IMR-90 (cell line): ENCODE measurements around the gene ZMIZ1. TPM values are rescaled to one million over a fixed set of nuclear protein-coding genes. Genes with fewer than 3 reads are reported as not detected.

Source experiments
- ATAC-seq: fragments of 200-7000 bp; cut with Tn5 transposase; 2 replicates; pipeline ENCODE4 v1.9.1; 2020; ENCODE audit warnings: low read depth, mild to moderate bottlenecking, moderate library complexity
- BruUV-seq: library from RNA; stranded (reverse); fragments of 400-500 nt; replicated peaks from 2 replicates; lab custom pipeline; 2021; lab: Mats Ljungman, UMichigan
- CTCF ChIA-PET: fragments of 300-600 bp; formaldehyde crosslinking; extraction: SDS; loops from one replicate; lab custom pipeline; 2021; ENCODE audit warnings: antibody characterized with exemption; lab: Yijun Ruan, JAX
- POLR2A ChIA-PET: fragments of 300-600 bp; sonication (Branson Sonifier 250); formaldehyde crosslinking; loops from one replicate; lab custom pipeline; 2022; ENCODE audit warnings: antibody characterized with exemption; ENCODE audit not compliant: unreplicated experiment; lab: Charles Lee
- DNase-seq: peaks from one replicate; pipeline ENCODE4 v3.0.0; 2013
- H2AFZ ChIP-seq: replicated peaks from 2 replicates; pipeline ENCODE3; 2013; ENCODE audit warnings: low read length, mild to moderate bottlenecking; ENCODE audit not compliant: poor library complexity
- H2AK5ac ChIP-seq: 2 replicates; pipeline ENCODE4 v1.6.1; 2013; ENCODE audit warnings: low read depth, low read length, inconsistent platforms
- H2AK9ac ChIP-seq: replicated peaks from 2 replicates; pipeline ENCODE3; 2013; ENCODE audit warnings: mild to moderate bottlenecking, low read depth, low read length, moderate library complexity; ENCODE audit not compliant: poor library complexity
- H2BK120ac ChIP-seq: 2 replicates; pipeline ENCODE4 v1.6.1; 2013; ENCODE audit warnings: low read depth, low read length, inconsistent platforms
- H2BK15ac ChIP-seq: 3 replicates; pipeline ENCODE4 v1.6.1; 2013; ENCODE audit warnings: low read depth, low read length, inconsistent platforms
- H2BK20ac ChIP-seq: 2 replicates; pipeline ENCODE4 v1.6.1; 2013; ENCODE audit warnings: low read depth, mild to moderate bottlenecking, inconsistent platforms, low read length, moderate library complexity
- H2BK5ac ChIP-seq: 2 replicates; pipeline ENCODE4 v1.6.1; 2013; ENCODE audit warnings: mild to moderate bottlenecking, low read depth, low read length, inconsistent platforms; ENCODE audit not compliant: poor library complexity, severe bottlenecking
- H3K14ac ChIP-seq: replicated peaks from 2 replicates; pipeline ENCODE4 v1.6.1; 2013; ENCODE audit warnings: low read depth, low read length, inconsistent platforms
- H3K18ac ChIP-seq: 2 replicates; pipeline ENCODE4 v1.6.1; 2013; ENCODE audit warnings: low read depth, low read length, control low read depth
- H3K23ac ChIP-seq: 2 replicates; pipeline ENCODE4 v1.6.1; 2013; ENCODE audit warnings: low read depth, low read length, inconsistent platforms
- H3K27ac ChIP-seq: 2 replicates; pipeline ENCODE4 v1.5.1; 2013; ENCODE audit warnings: mild to moderate bottlenecking, control low read depth, low read length; ENCODE audit not compliant: insufficient read depth
- H3K27me3 ChIP-seq: 2 replicates; pipeline ENCODE4 v1.6.1; 2013; ENCODE audit warnings: low read length; ENCODE audit not compliant: control insufficient read depth, insufficient read depth
- H3K36me3 ChIP-seq: 2 replicates; pipeline ENCODE4 v1.6.1; 2013; ENCODE audit warnings: low read length, mixed read lengths; ENCODE audit not compliant: control insufficient read depth, insufficient read depth
- H3K4ac ChIP-seq: 2 replicates; pipeline ENCODE4 v1.6.1; 2013; ENCODE audit warnings: low read depth, low read length, inconsistent platforms
- H3K4me1 ChIP-seq: 2 replicates; pipeline ENCODE4 v1.6.1; 2013; ENCODE audit warnings: low read length, mixed read lengths; ENCODE audit not compliant: control insufficient read depth, insufficient read depth
- H3K4me2 ChIP-seq: 2 replicates; pipeline ENCODE4 v1.6.1; 2013; ENCODE audit warnings: low read depth, mild to moderate bottlenecking, control low read depth, low read length, moderate library complexity
- H3K4me3 ChIP-seq: 2 replicates; pipeline ENCODE4 v1.5.1; 2013; ENCODE audit warnings: low read depth, mild to moderate bottlenecking, control low read depth, low read length, moderate library complexity; ENCODE audit not compliant: insufficient read depth
- H3K56ac ChIP-seq: 2 replicates; pipeline ENCODE4 v1.6.1; 2013; ENCODE audit warnings: low read length, inconsistent platforms; ENCODE audit not compliant: insufficient read depth; ENCODE audit errors: extremely low read depth
- H3K79me1 ChIP-seq, 2 experiments: 2 replicates each; pipeline ENCODE4 v1.6.1; 2013; ENCODE audit warnings: low read length in 2 of 2, inconsistent platforms in 1 of 2, low read depth in 1 of 2
- H3K9ac ChIP-seq: 2 replicates; pipeline ENCODE4 v1.6.1; 2013; ENCODE audit warnings: low read depth, low read length, control low read depth
- H3K9me1 ChIP-seq: 2 replicates; pipeline ENCODE4 v1.6.1; 2013; ENCODE audit warnings: low read length, inconsistent platforms; ENCODE audit not compliant: insufficient read depth
- H3K9me3 ChIP-seq: 2 replicates; pipeline ENCODE4 v1.6.1; 2013; ENCODE audit warnings: low read length; ENCODE audit not compliant: control insufficient read depth, insufficient read depth
- H4K20me1 ChIP-seq: 2 replicates; pipeline ENCODE4 v1.6.1; 2013; ENCODE audit warnings: low read length, inconsistent platforms; ENCODE audit not compliant: insufficient read depth
- H4K5ac ChIP-seq: 2 replicates; pipeline ENCODE4 v1.6.1; 2013; ENCODE audit warnings: mild to moderate bottlenecking, low read depth, low read length, control low read depth
- H4K8ac ChIP-seq, 2 experiments: 2 replicates each; pipeline ENCODE4 v1.6.1; 2013; ENCODE audit warnings: low read depth in 2 of 2, low read length in 2 of 2, control low read depth in 1 of 2, inconsistent platforms in 1 of 2
- H4K91ac ChIP-seq: 2 replicates; pipeline ENCODE4 v1.6.1; 2013; ENCODE audit warnings: low read depth, low read length, inconsistent platforms; ENCODE audit not compliant: insufficient read depth
- BHLHE40 ChIP-seq: fragments of 150-350 bp; IDR thresholded peaks from 2 replicates; pipeline ENCODE4 v1.6.1; 2016; ENCODE audit warnings: mild to moderate bottlenecking, low read depth, low read length
- CEBPB ChIP-seq: IDR thresholded peaks from 2 replicates; pipeline ENCODE4 v1.6.1; 2012; ENCODE audit warnings: low read depth, low read length, improper control_type of control experiment
- CHD1 ChIP-seq: IDR thresholded peaks from 2 replicates; pipeline ENCODE4 v1.6.1; 2012; ENCODE audit warnings: low read depth, low read length, improper control_type of control experiment
- WGBS, 2 experiments: methylation state at CpG; one replicate each; pipeline versions ENCODE4 v1.1.5 to v1.1.7; 2013; ENCODE audit warnings: missing lambda C conversion rate in 2 of 2; ENCODE audit not compliant: insufficient read length in 1 of 2; ENCODE audit errors: extremely low coverage in 2 of 2; 5-methylcytosine and 5-hydroxymethylcytosine counted together
- dilution Hi-C: fragments of 300-500 bp; cut with HindIII; formaldehyde crosslinking; loops from one replicate; pipeline ENCODE4 v1.14.3; 2018; ENCODE audit warnings: low sequenced_read_pairs; ENCODE audit not compliant: unreplicated experiment
- in situ Hi-C: fragments of 300-500 bp; cut with MboI; formaldehyde crosslinking; loops from 3 replicates; pipeline ENCODE4 v1.14.3; 2019; ENCODE audit warnings: low sequenced_read_pairs, inconsistent platforms, mixed read lengths
- intact Hi-C: fragments of 100-400 bp; cut with micrococcal nuclease; formaldehyde crosslinking; loops from 2 replicates; pipeline ENCODE4 v1.10.0; 2022
- polyA plus RNA-seq, 3 experiments: library from polyadenylated mRNA; depleted of rRNA; stranded (reverse); fragments of >200 nt; gene quantifications; 2 replicates each; pipeline ENCODE4 v1.2.3, GENCODE V29; 2012; ENCODE audit warnings: low replicate concordance in 1 of 3
- total RNA-seq: library from RNA; depleted of rRNA; stranded (reverse); fragments of >200 nt; gene quantifications from 2 replicates; pipeline ENCODE4 v1.2.3, GENCODE V29; 2012

ZMIZ1 gene
- total and polyA plus RNA-seq, 2 of the 4 experiments (the other 2 are of a cell fraction), result 6.6 to 48.7 TPM

DNA sequence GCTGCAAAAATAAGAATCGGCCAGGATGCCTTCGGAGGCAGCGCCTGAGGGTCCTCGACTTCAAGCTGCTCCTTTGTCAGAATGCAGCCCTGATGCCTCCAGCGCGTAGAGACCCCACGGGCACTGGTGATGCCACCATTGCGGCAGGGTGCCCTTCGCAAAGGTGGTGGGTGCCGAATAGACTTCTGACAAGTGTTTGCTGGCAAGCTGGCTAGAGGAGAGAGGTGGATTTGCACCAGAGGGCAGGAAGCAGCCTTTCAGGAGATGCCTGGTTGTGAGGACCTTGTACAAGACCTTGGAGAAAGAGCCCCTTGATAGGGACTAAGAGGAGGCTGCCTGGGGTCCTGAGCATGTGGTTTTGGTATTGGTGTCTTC, 175.3 kb downstream of the ZMIZ1 start:
- H2AFZ ChIP-seq, result no peak overlapping the region
- no peak overlapping the region for H3K18ac ChIP-seq
- peak overlapping the region; percentile 70 for H2AK9ac ChIP-seq
- H3K27ac ChIP-seq, result no peak overlapping the region
- no peak overlapping the region for H4K5ac ChIP-seq
- no peak overlapping the region for H2AK5ac ChIP-seq
- ATAC-seq (no peak), DNase-seq (no peak)
- no peak overlapping the region for H2BK120ac ChIP-seq
- TF ChIP-seq CEBPB (no peak), CHD1 (no peak), BHLHE40 (no peak)
- H3K36me3 ChIP-seq, result peaks cover 6% of the 10 kb centered on the region
- peaks cover 88% of the 10 kb centered on the region for H4K20me1 ChIP-seq
- H3K14ac ChIP-seq, result no peak overlapping the region
- in situ Hi-C loops (no loop called here), intact Hi-C loops (no loop called here), dilution Hi-C loops (no loop called here)
- no peak overlapping the region for H4K91ac ChIP-seq
- ChIA-PET CTCF (no interaction called here), POLR2A (no interaction called here)
- no peak overlapping the region for H2BK15ac ChIP-seq
- H2BK5ac ChIP-seq, result no peak overlapping the region
- peaks cover 45% of the 10 kb centered on the region for H3K4me1 ChIP-seq
- peaks cover 48 to 87% of the 10 kb centered on the region in 2 experiments for H3K79me1 ChIP-seq
- 0 out of 2 replicates have a peak overlapping the region, but pooled peaks have one; percentile 14 for H3K23ac ChIP-seq
- no TSS peak for BruUV-seq
- H4K8ac ChIP-seq, result no peak overlapping the region
- no peak overlapping the region for H3K4me3 ChIP-seq
- H3K4me2 ChIP-seq, result no peak overlapping the region
- H3K27me3 ChIP-seq, result no peaks in the 10 kb centered on the region
- WGBS, 2 experiments, result 77% methylated on average over 9 of the region's 10 CpGs; no CpG with 5 or more reads in 1 of the 2 experiments
- no peak overlapping the region for H2BK20ac ChIP-seq
- H3K9ac ChIP-seq, result no peak overlapping the region
- no peaks in the 10 kb centered on the region for H3K9me3 ChIP-seq
- peaks cover 58% of the 10 kb centered on the region for H3K9me1 ChIP-seq
- H3K4ac ChIP-seq, result no peak overlapping the region
- H3K56ac ChIP-seq, result no peak overlapping the region
